ENCODE data around the gene UBR7. TPM values are rescaled to one million over a fixed set of nuclear protein-coding genes. Genes with fewer than 3 reads are reported as not detected.

Gene UBR7
- total RNA-seq, 1 experiment from 2014 or later = 28.9 TPM

DNA sequence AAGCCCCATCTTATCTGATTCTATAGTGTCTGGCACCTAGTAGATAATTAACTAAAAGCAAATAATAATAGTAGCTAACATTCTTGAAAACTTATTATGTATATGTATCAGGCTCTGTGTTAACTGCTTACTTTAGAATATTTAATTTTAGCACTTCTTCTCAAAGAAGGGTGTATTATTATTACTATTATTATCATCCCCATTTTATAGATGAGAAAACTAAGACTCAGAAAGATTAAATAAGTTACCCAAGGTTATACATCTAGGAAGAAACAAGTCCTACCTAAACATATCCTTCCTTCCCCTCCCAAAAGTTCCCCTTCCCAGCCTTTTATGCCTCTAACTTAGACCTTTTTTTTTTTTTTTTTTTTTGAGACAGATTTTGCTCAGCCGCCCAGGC, 61.4 kb downstream of the UBR7 start:
- POLR2A ChIA-PET = no interaction called here

GRCh38 chr14:93269341-93270068, 62.4 kb downstream of the UBR7 start:
- Mint-ChIP-seq H3K27me3 (ENCODE audit: low read depth) (no peaks in the 10 kb centered on the region), H3K4me1 (peaks cover 23% of the 10 kb centered on the region), H3K36me3 (no peaks in the 10 kb centered on the region; the same call in 1 of the 2 replicates), H3K9me3 (no peaks in the 10 kb centered on the region), H3K4me3 (no peak overlapping the region), H3K27ac (no peak overlapping the region)
- ChIA-PET POLR2A (no interaction called here), CTCF (interaction anchor here (1.1 to 1.2 kb wide), 2 partner anchors 62 to 72 kb away, joined by 4 to 5 read pairs; partner anchors contain the start of genes GON7 and UBR7)
- ATAC-seq = peak; percentile 71
- TF ChIP-seq SMAD4 (CRISPR knock-in tag; IDR thresholded peaks at IDR 0.05) = no peak
- TF ChIP-seq ZNF263 (CRISPR knock-in tag; IDR thresholded peaks at IDR 0.05; ENCODE audit: low read depth) = no peak
- no peak for TF ChIP-seq ZNF219 (CRISPR knock-in tag; IDR thresholded peaks at IDR 0.05; ENCODE audit: borderline replicate concordance)
- TF ChIP-seq GABPB1 (CRISPR knock-in tag; IDR thresholded peaks at IDR 0.05) = no peak
- no peak for DNase-seq (ENCODE audit: low spot score)

More for the DNA sequence above, 61.4 kb downstream of the UBR7 start:
- DNase-seq (ENCODE audit: low spot score) (no peak), ATAC-seq (no peak)
- no peaks in the 10 kb centered on the region for H3K27me3 Mint-ChIP-seq (ENCODE audit: low read depth)
- no peak overlapping the region for H3K4me3 Mint-ChIP-seq
- no peak overlapping the region for H3K27ac Mint-ChIP-seq
- H3K9me3 Mint-ChIP-seq = no peaks in the 10 kb centered on the region
- peaks cover 23% of the 10 kb centered on the region for H3K4me1 Mint-ChIP-seq
- CTCF ChIA-PET = no interaction called here
- peaks cover 3% of the 10 kb centered on the region; the same call in 1 of the 2 replicates for H3K36me3 Mint-ChIP-seq
- TF ChIP-seq ATF3 (CRISPR knock-in tag; conservative IDR thresholded peaks at IDR 0.05) = no peak
- TF ChIP-seq NR3C1 (CRISPR knock-in tag; conservative IDR thresholded peaks at IDR 0.05; ENCODE audit: low read depth) = no peak
- TF ChIP-seq, protein P1, sequence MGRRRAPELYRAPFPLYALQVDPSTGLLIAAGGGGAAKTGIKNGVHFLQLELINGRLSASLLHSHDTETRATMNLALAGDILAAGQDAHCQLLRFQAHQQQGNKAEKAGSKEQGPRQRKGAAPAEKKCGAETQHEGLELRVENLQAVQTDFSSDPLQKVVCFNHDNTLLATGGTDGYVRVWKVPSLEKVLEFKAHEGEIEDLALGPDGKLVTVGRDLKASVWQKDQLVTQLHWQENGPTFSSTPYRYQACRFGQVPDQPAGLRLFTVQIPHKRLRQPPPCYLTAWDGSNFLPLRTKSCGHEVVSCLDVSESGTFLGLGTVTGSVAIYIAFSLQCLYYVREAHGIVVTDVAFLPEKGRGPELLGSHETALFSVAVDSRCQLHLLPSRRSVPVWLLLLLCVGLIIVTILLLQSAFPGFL (CRISPR knock-in tag; IDR thresholded peaks at IDR 0.05; ENCODE audit: borderline replicate concordance) = no peak
- no peak for TF ChIP-seq STAT6 (CRISPR knock-in tag; conservative IDR thresholded peaks at IDR 0.05; ENCODE audit: low read depth)
- TF ChIP-seq, protein P2, sequence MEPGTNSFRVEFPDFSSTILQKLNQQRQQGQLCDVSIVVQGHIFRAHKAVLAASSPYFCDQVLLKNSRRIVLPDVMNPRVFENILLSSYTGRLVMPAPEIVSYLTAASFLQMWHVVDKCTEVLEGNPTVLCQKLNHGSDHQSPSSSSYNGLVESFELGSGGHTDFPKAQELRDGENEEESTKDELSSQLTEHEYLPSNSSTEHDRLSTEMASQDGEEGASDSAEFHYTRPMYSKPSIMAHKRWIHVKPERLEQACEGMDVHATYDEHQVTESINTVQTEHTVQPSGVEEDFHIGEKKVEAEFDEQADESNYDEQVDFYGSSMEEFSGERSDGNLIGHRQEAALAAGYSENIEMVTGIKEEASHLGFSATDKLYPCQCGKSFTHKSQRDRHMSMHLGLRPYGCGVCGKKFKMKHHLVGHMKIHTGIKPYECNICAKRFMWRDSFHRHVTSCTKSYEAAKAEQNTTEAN (CRISPR knock-in tag; IDR thresholded peaks at IDR 0.05) = no peak
- TF ChIP-seq, protein P3, sequence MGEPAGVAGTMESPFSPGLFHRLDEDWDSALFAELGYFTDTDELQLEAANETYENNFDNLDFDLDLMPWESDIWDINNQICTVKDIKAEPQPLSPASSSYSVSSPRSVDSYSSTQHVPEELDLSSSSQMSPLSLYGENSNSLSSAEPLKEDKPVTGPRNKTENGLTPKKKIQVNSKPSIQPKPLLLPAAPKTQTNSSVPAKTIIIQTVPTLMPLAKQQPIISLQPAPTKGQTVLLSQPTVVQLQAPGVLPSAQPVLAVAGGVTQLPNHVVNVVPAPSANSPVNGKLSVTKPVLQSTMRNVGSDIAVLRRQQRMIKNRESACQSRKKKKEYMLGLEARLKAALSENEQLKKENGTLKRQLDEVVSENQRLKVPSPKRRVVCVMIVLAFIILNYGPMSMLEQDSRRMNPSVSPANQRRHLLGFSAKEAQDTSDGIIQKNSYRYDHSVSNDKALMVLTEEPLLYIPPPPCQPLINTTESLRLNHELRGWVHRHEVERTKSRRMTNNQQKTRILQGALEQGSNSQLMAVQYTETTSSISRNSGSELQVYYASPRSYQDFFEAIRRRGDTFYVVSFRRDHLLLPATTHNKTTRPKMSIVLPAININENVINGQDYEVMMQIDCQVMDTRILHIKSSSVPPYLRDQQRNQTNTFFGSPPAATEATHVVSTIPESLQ (CRISPR knock-in tag; IDR thresholded peaks at IDR 0.05) = no peak
- TF ChIP-seq RELA (CRISPR knock-in tag; IDR thresholded peaks at IDR 0.05; ENCODE audit: borderline replicate concordance) = no peak
- TF ChIP-seq, protein P4, sequence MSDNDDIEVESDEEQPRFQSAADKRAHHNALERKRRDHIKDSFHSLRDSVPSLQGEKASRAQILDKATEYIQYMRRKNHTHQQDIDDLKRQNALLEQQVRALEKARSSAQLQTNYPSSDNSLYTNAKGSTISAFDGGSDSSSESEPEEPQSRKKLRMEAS (CRISPR knock-in tag; IDR thresholded peaks at IDR 0.05) = no peak
- no peak for TF ChIP-seq ZNF671 (CRISPR knock-in tag; IDR thresholded peaks at IDR 0.05)
- TF ChIP-seq ZNF219 (CRISPR knock-in tag; IDR thresholded peaks at IDR 0.05; ENCODE audit: borderline replicate concordance) = no peak
- no peak for TF ChIP-seq ETV6 (CRISPR knock-in tag; IDR thresholded peaks at IDR 0.05)
